Adrenal gland (tissue), 12 donors: ENCODE results near the gene NACC2. TPM values are rescaled to one million over a fixed set of nuclear protein-coding genes. Genes with fewer than 3 reads are reported as not detected.

Source experiments
- DNase-seq, 7 donors: peaks; one replicate each; pipeline ENCODE4 v3.0.0-alpha.2; 2019 to 2020
- H3K27ac ChIP-seq, 5 donors: fragments of 200-600 bp; sonication (generic) in 4 of 5; 1 replicate in 3 of 5; 2 replicates in 2 of 5; pipeline versions ENCODE4 v1.5.1 to v1.8.0; 2016 to 2020; ENCODE audit warnings: mild to moderate bottlenecking in 1 of 5
- H3K27me3 ChIP-seq: fragments of 200-600 bp; 2 replicates; pipeline ENCODE4 v1.8.0; 2021
- H3K36me3 ChIP-seq, 2 donors: fragments of 200-600 bp; replicated peaks in 1 of 2; 1 replicate in 1 of 2; 2 replicates in 1 of 2; pipeline versions ENCODE4 v1.5.1 to v1.8.0; 2018 to 2022
- H3K4me1 ChIP-seq, 2 donors: fragments of 200-600 bp; replicated peaks in 1 of 2; 1 replicate in 1 of 2; 2 replicates in 1 of 2; pipeline versions ENCODE4 v1.5.1 to v1.8.0; 2018 to 2021
- H3K4me3 ChIP-seq, 4 donors: fragments of 200-600 bp; sonication (generic) in 3 of 4; one replicate each; pipeline ENCODE4 v1.5.1; 2016 to 2018
- H3K9me3 ChIP-seq, 3 donors: fragments of 200-600 bp; sonication (generic) in 1 of 3; replicated peaks in 1 of 3; 1 replicate in 2 of 3; 2 replicates in 1 of 3; pipeline versions ENCODE4 v1.5.1 to v1.8.0; 2016 to 2021
- POLR2A ChIP-seq, 2 donors: fragments of 450-650 bp; IDR thresholded peaks; one replicate each; pipeline ENCODE4 v1.6.1; 2017; ENCODE audit warnings: antibody characterized with exemption in 2 of 2, mild to moderate bottlenecking in 2 of 2, moderate library complexity in 1 of 2
- WGBS, 4 donors: extraction: QIAGEN DNeasy Blood & Tissue Kit in 2 of 4; methylation state at CpG; one replicate each; pipeline versions ENCODE4 v1.1.5 to v1.1.7; 2013 to 2017; 5-methylcytosine and 5-hydroxymethylcytosine counted together
- intact Hi-C, 2 donors: fragments of 100-400 bp; cut with DNase I; formaldehyde crosslinking; loops; one replicate each; pipeline versions ENCODE4 v1.14.1 to v1.15.0; 2022 to 2023
- polyA plus RNA-seq, 3 donors: library from polyadenylated mRNA; stranded (reverse); fragments of 200-250 nt in 2 of 3; fragments of 350-450 nt in 1 of 3; fragmentation: Illumina TruSeq in 1 of 3; extraction: RNeasy Lipid Tissue Mini Kit (QIAGEN cat#74804) in 1 of 3; gene quantifications; one replicate each; pipeline ENCODE4 v1.2.3, GENCODE V29; 2013 to 2014
- total RNA-seq, 9 donors: library from RNA; depleted of rRNA in 4 of 9; stranded (reverse); fragments of >200 nt in 4 of 9; fragments of 120-200 nt in 1 of 9; fragmentation: NEBNext Ultra II Directional in 1 of 9; extraction: Animal tissue kit (Norgen Biotek cat#: 25700) in 1 of 9; gene quantifications; one replicate each; pipeline versions ENCODE4 v1.1.0 to v1.2.4, GENCODE V29; 2013 to 2023
- TF ChIP-seq, protein P1 (sequence below), 6 experiments: fragments of 450-650 bp in 4 of 6; fragments of 200-600 bp in 2 of 6; sonication (generic) in 1 of 6; IDR thresholded peaks; 1 replicate in 5 of 6; 2 replicates in 1 of 6; pipeline versions ENCODE4 v1.5.1 to v1.8.0; 2016 to 2021; ENCODE audit warnings: antibody characterized with exemption in 6 of 6, mild to moderate bottlenecking in 2 of 6, moderate library complexity in 1 of 6
- donor health status: healthy with polysubstance abuse.
- donor health status: Bipolar disorder and iron deficiency.
- donor health status: DM: yes; HTN: yes; CAD: no.
- donor health status: DM: no; HTN: no; CAD: no.
- donor health status: DM: no; HTN: no; CAD: no.
- donor health status: DM: yes; HTN: yes; CAD: no.

The NACC2 gene
- total and polyA plus RNA-seq, 12 donors: 3.3 to 61.0 (median 35.3) TPM

GRCh38 chr9:136011703-136012496, 83.2 kb downstream of the NACC2 start:
- Histone ChIP-seq H3K27me3 (no peaks in the 10 kb centered on the region), H3K4me1 (peaks cover 17 to 32% of the 10 kb centered on the region in 2 donors), H3K27ac (peak overlapping the region; percentile 28 to 88 (median 69)), H3K9me3 (no peaks in the 10 kb centered on the region), H3K36me3 (no peaks in the 10 kb centered on the region), H3K4me3 (no peak overlapping the region)
- intact Hi-C loops: no loop called here
- 48 to 65% (median 61%) methylated on average over 20 to 59 of the region's 59 CpGs for WGBS, 4 donors
- peak; percentile 79 to 95 (median 90) for DNase-seq
- TF ChIP-seq, protein P1, sequence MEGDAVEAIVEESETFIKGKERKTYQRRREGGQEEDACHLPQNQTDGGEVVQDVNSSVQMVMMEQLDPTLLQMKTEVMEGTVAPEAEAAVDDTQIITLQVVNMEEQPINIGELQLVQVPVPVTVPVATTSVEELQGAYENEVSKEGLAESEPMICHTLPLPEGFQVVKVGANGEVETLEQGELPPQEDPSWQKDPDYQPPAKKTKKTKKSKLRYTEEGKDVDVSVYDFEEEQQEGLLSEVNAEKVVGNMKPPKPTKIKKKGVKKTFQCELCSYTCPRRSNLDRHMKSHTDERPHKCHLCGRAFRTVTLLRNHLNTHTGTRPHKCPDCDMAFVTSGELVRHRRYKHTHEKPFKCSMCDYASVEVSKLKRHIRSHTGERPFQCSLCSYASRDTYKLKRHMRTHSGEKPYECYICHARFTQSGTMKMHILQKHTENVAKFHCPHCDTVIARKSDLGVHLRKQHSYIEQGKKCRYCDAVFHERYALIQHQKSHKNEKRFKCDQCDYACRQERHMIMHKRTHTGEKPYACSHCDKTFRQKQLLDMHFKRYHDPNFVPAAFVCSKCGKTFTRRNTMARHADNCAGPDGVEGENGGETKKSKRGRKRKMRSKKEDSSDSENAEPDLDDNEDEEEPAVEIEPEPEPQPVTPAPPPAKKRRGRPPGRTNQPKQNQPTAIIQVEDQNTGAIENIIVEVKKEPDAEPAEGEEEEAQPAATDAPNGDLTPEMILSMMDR (IDR thresholded peaks at IDR 0.05): no peak
- no peak for TF ChIP-seq POLR2A (IDR thresholded peaks at IDR 0.05)

DNA sequence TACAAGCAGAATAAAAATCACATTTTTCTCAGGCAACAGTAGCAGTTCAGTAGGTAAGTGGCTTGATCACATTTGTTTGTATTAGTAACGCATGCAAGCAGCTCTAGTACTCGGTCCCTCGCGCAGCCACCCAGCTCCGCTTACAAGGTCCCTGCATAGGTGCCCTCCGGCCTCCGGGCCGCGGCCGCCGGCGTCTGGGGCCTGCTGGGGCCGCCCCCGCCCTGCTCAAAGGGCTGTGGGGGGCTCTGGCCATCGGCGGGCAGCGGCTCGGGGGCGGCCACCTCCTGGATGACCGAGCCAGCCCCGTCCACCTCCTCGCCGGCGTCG, 83.8 kb downstream of the NACC2 start:
- Histone ChIP-seq H3K9me3 (no peaks in the 10 kb centered on the region), H3K27ac (peak overlapping the region in 4 of 5 donors; percentile 39 to 88 (median 66)), H3K4me1 (peaks cover 17 to 32% of the 10 kb centered on the region in 2 donors), H3K4me3 (no peak overlapping the region), H3K27me3 (no peaks in the 10 kb centered on the region), H3K36me3 (no peaks in the 10 kb centered on the region)
- WGBS, 4 donors: 54 to 69% (median 63%) methylated on average over 4 to 25 of the region's 25 CpGs
- DNase-seq: no peak
- TF ChIP-seq, protein P1 (IDR thresholded peaks at IDR 0.05): no peak
- no peak for TF ChIP-seq POLR2A (IDR thresholded peaks at IDR 0.05)
- intact Hi-C loops: no loop called here

DNA sequence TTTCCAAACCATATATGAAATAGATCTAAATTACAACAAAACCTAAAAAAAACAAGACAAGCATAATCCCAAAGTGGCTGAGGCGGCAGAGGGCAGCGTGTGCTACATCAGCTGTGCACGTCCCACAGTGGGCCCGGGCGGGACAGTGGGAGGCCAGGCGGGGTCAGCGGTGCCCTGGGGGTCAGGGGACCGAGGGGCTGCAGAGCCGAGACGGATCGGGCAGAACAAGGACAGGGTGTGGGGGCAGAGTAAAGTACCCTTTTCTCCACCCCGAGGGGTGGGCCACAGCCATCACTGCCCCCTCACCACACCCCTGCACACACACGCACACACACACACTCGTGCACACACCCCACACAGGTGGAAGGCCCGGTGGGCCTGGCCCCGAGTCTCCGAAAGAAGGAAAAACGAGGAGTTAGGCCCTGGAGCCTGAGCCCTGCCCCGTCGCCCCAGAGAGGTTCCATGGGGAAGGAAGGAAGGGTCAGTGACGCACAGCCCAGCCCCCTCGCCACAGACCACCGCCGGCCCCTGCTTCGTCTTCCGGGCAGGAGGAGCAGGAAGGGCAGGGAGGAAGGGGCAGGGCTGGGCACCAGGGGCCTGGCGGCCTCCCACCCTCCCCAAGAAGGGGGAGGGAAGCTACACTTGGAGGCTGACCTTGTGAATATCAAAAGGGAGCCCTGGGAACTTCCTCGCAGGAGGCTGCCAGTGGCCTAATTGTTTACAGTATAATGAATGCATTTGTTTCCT, 84.3 kb downstream of the NACC2 start:
- Histone ChIP-seq H3K9me3 (no peaks in the 10 kb centered on the region), H3K27me3 (no peaks in the 10 kb centered on the region), H3K27ac (peak overlapping the region in 4 of 5 donors; percentile 39 to 88 (median 66)), H3K4me1 (peaks cover 17 to 32% of the 10 kb centered on the region in 2 donors), H3K36me3 (no peaks in the 10 kb centered on the region), H3K4me3 (no peak overlapping the region)
- peak in 2 of 7 donors; percentile 42 to 47 for DNase-seq
- intact Hi-C loops: no loop called here
- WGBS, 4 donors: 72 to 77% (median 76%) methylated on average over 21 to 28 of the region's 28 CpGs
- TF ChIP-seq, protein P1 (IDR thresholded peaks at IDR 0.05): no peak
- no peak for TF ChIP-seq POLR2A (IDR thresholded peaks at IDR 0.05)

DNA sequence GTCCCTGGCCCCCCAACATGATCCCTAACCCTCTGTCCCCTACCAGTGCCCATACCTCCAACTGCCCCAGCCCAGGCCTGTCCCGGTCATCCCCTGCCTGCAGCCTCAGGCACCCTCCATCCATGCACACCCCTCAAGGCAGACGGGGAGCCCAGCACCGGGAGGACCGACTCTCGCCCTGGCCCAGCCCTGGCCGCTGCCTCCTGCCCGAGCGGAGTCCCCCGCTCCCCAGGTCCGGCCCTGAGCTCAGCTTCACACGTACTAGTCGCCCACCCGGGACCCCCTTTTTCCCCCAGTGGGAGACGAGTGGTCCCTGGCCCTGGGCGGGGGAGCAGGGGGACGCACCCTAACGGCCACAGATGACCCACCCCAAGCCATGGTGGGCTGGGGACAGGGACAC, 84.9 kb downstream of the NACC2 start:
- TF ChIP-seq POLR2A (IDR thresholded peaks at IDR 0.05): no peak
- TF ChIP-seq, protein P1 (IDR thresholded peaks at IDR 0.05): no peak
- no peak for DNase-seq
- H3K4me1 ChIP-seq: peaks cover 17 to 32% of the 10 kb centered on the region in 2 donors
- 92 to 93% (median 92%) methylated on average over 17 of the region's 17 CpGs for WGBS, 4 donors
- intact Hi-C loops: no loop called here
- H3K27me3 ChIP-seq: no peaks in the 10 kb centered on the region
- no peaks in the 10 kb centered on the region for H3K9me3 ChIP-seq
- no peaks in the 10 kb centered on the region for H3K36me3 ChIP-seq
- H3K4me3 ChIP-seq: no peak overlapping the region
- H3K27ac ChIP-seq: peak overlapping the region in 2 of 5 donors; percentile 77 to 88
